Measurements from ENCODE around the gene CNIH3.

Gene CNIH3

GRCh38 chr1:224714553-224714952 is 98.4 kb downstream of the CNIH3 start:
- no peak for TF ChIP-seq CTCF (IDR thresholded peaks at IDR 0.05)
- Histone ChIP-seq H3K9me3 (no peaks in the 10 kb centered on the region), H3K27me3 (no peaks in the 10 kb centered on the region), H3K27ac (no peak overlapping the region), H3K36me3 (no peaks in the 10 kb centered on the region), H3K4me1 (ENCODE audit: control insufficient read depth in 1 of 2, insufficient read depth in 1 of 2, low read depth in 1 of 2, low read length in 1 of 2) (no peaks in the 10 kb centered on the region), H3K4me3 (ENCODE audit: low read depth in 1 of 2, low read length in 1 of 2) (no peak overlapping the region)

- Histone ChIP-seq H3K9me3 (no peaks in the 10 kb centered on the region), H3K4me1 (ENCODE audit: control insufficient read depth in 1 of 2, insufficient read depth in 1 of 2, low read depth in 1 of 2, low read length in 1 of 2) (no peaks in the 10 kb centered on the region), H3K27ac (no peak overlapping the region), H3K4me3 (ENCODE audit: low read depth in 1 of 2, low read length in 1 of 2) (no peak overlapping the region), H3K27me3 (no peaks in the 10 kb centered on the region), H3K36me3 (no peaks in the 10 kb centered on the region)
- no peak for TF ChIP-seq CTCF (IDR thresholded peaks at IDR 0.05)
Measured at GRCh38 chr1:224718470-224719053, 102.4 kb downstream of the CNIH3 start.

GRCh38 chr1:224719716-224720115 is 103.6 kb downstream of the CNIH3 start:
- no peaks in the 10 kb centered on the region for H3K9me3 ChIP-seq
- no peaks in the 10 kb centered on the region for H3K4me1 ChIP-seq (ENCODE audit: control insufficient read depth in 1 of 2, insufficient read depth in 1 of 2, low read depth in 1 of 2, low read length in 1 of 2)
- no peaks in the 10 kb centered on the region for H3K27me3 ChIP-seq
- no peak overlapping the region for H3K4me3 ChIP-seq (ENCODE audit: low read depth in 1 of 2, low read length in 1 of 2)
- TF ChIP-seq CTCF (IDR thresholded peaks at IDR 0.05): no peak
- H3K27ac ChIP-seq: no peak overlapping the region
- no peaks in the 10 kb centered on the region for H3K36me3 ChIP-seq

GRCh38 chr1:224720216-224720615 is 104.1 kb downstream of the CNIH3 start:
- no peak overlapping the region for H3K4me3 ChIP-seq (ENCODE audit: low read depth in 1 of 2, low read length in 1 of 2)
- H3K27ac ChIP-seq: no peak overlapping the region
- no peak for TF ChIP-seq CTCF (IDR thresholded peaks at IDR 0.05)
- no peaks in the 10 kb centered on the region for H3K4me1 ChIP-seq (ENCODE audit: control insufficient read depth in 1 of 2, insufficient read depth in 1 of 2, low read depth in 1 of 2, low read length in 1 of 2)
- no peaks in the 10 kb centered on the region for H3K36me3 ChIP-seq
- H3K27me3 ChIP-seq: no peaks in the 10 kb centered on the region
- no peaks in the 10 kb centered on the region for H3K9me3 ChIP-seq

GRCh38 chr1:224721000-224721399 is 104.9 kb downstream of the CNIH3 start:
- Histone ChIP-seq H3K27me3 (no peaks in the 10 kb centered on the region), H3K36me3 (no peaks in the 10 kb centered on the region), H3K4me1 (ENCODE audit: control insufficient read depth in 1 of 2, insufficient read depth in 1 of 2, low read depth in 1 of 2, low read length in 1 of 2) (no peaks in the 10 kb centered on the region), H3K4me3 (ENCODE audit: low read depth in 1 of 2, low read length in 1 of 2) (no peak overlapping the region), H3K27ac (no peak overlapping the region), H3K9me3 (no peaks in the 10 kb centered on the region)
- TF ChIP-seq CTCF (IDR thresholded peaks at IDR 0.05): no peak

- Histone ChIP-seq H3K27ac (no peak overlapping the region), H3K4me1 (ENCODE audit: control insufficient read depth in 1 of 2, insufficient read depth in 1 of 2, low read depth in 1 of 2, low read length in 1 of 2) (no peaks in the 10 kb centered on the region), H3K36me3 (no peaks in the 10 kb centered on the region), H3K9me3 (no peaks in the 10 kb centered on the region), H3K27me3 (no peaks in the 10 kb centered on the region), H3K4me3 (ENCODE audit: low read depth in 1 of 2, low read length in 1 of 2) (no peak overlapping the region)
- TF ChIP-seq CTCF (IDR thresholded peaks at IDR 0.05): no peak
Measured at GRCh38 chr1:224722838-224723237, 106.7 kb downstream of the CNIH3 start.

Measured in neutrophil (primary cell).